SIG-M5 (cell line): ENCODE data around the gene LRFN2.

Experiments
- DNase-seq: peaks from one replicate; lab custom pipeline; 2025; lab: John Stamatoyannopoulos, UW

LRFN2 gene

GRCh38 chr6:40378725-40379074, 208.5 kb downstream of the LRFN2 start:
- DNase-seq = no peak

GRCh38 chr6:40378071-40378724, 209.0 kb downstream of the LRFN2 start:
- no peak for DNase-seq

- no peak for DNase-seq
Observed at GRCh38 chr6:40377173-40377806, 209.9 kb downstream of the LRFN2 start.

- DNase-seq = no peak
Observed at GRCh38 chr6:40376113-40376650, 211.0 kb downstream of the LRFN2 start.

GRCh38 chr6:40373267-40373666, 213.9 kb downstream of the LRFN2 start:
- no peak for DNase-seq

GRCh38 chr6:40371621-40372020, 215.5 kb downstream of the LRFN2 start:
- no peak for DNase-seq

GRCh38 chr6:40371095-40371494, 216.1 kb downstream of the LRFN2 start:
- no peak for DNase-seq

GRCh38 chr6:40369891-40370290, 217.3 kb downstream of the LRFN2 start:
- DNase-seq = no peak

GRCh38 chr6:40369042-40369441, 218.1 kb downstream of the LRFN2 start:
- no peak for DNase-seq

GRCh38 chr6:40362859-40363258, 224.3 kb downstream of the LRFN2 start:
- no peak for DNase-seq

- no peak for DNase-seq
Observed at GRCh38 chr6:40359808-40360207, 227.4 kb downstream of the LRFN2 start.

- DNase-seq = no peak
Observed at GRCh38 chr6:40358473-40359460, 228.4 kb downstream of the LRFN2 start.

GRCh38 chr6:40356242-40356910, 230.8 kb downstream of the LRFN2 start:
- DNase-seq = no peak

- no peak for DNase-seq
Observed at GRCh38 chr6:40355532-40355931, 231.6 kb downstream of the LRFN2 start.

GRCh38 chr6:40355066-40355465, 232.1 kb downstream of the LRFN2 start:
- DNase-seq = no peak

GRCh38 chr6:40353967-40354452, 233.2 kb downstream of the LRFN2 start:
- no peak for DNase-seq

- DNase-seq = no peak
Observed at GRCh38 chr6:40353197-40353966, 233.8 kb downstream of the LRFN2 start.

- DNase-seq = no peak
Observed at GRCh38 chr6:40352527-40353170, 234.5 kb downstream of the LRFN2 start.

GRCh38 chr6:40352006-40352405, 235.2 kb downstream of the LRFN2 start:
- DNase-seq = no peak

- DNase-seq = no peak
Observed at GRCh38 chr6:40350747-40351217, 236.4 kb downstream of the LRFN2 start.
